ENCODE measurements around the gene GRID2. TPM values are rescaled to one million over a fixed set of nuclear protein-coding genes. Genes with fewer than 3 reads are reported as not detected.

Gene GRID2
- total RNA-seq, 6 experiments from 2014 or later, result not detected

- Histone ChIP-seq H3K9me3 (no peaks in the 10 kb centered on the region), H3K4me1 (no peaks in the 10 kb centered on the region), H3K27me3 (no peaks in the 10 kb centered on the region), H3K36me3 (no peaks in the 10 kb centered on the region), H3K4me3 (no peak overlapping the region), H3K27ac (no peak overlapping the region)
- intact Hi-C loops (cut with DNase I), result no loop called here
- 56% methylated on average over 6 of the region's 6 CpGs for WGBS (ENCODE audit: insufficient coverage, low coverage, low lambda C conversion rate, missing lambda C conversion rate)
- TF ChIP-seq, protein P1, sequence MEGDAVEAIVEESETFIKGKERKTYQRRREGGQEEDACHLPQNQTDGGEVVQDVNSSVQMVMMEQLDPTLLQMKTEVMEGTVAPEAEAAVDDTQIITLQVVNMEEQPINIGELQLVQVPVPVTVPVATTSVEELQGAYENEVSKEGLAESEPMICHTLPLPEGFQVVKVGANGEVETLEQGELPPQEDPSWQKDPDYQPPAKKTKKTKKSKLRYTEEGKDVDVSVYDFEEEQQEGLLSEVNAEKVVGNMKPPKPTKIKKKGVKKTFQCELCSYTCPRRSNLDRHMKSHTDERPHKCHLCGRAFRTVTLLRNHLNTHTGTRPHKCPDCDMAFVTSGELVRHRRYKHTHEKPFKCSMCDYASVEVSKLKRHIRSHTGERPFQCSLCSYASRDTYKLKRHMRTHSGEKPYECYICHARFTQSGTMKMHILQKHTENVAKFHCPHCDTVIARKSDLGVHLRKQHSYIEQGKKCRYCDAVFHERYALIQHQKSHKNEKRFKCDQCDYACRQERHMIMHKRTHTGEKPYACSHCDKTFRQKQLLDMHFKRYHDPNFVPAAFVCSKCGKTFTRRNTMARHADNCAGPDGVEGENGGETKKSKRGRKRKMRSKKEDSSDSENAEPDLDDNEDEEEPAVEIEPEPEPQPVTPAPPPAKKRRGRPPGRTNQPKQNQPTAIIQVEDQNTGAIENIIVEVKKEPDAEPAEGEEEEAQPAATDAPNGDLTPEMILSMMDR (IDR thresholded peaks at IDR 0.05), result no peak
- no peak for DNase-seq
- ATAC-seq, result no peak
Measured at GRCh38 chr4:93370256-93370655, 1066.5 kb downstream of the GRID2 start.

DNA sequence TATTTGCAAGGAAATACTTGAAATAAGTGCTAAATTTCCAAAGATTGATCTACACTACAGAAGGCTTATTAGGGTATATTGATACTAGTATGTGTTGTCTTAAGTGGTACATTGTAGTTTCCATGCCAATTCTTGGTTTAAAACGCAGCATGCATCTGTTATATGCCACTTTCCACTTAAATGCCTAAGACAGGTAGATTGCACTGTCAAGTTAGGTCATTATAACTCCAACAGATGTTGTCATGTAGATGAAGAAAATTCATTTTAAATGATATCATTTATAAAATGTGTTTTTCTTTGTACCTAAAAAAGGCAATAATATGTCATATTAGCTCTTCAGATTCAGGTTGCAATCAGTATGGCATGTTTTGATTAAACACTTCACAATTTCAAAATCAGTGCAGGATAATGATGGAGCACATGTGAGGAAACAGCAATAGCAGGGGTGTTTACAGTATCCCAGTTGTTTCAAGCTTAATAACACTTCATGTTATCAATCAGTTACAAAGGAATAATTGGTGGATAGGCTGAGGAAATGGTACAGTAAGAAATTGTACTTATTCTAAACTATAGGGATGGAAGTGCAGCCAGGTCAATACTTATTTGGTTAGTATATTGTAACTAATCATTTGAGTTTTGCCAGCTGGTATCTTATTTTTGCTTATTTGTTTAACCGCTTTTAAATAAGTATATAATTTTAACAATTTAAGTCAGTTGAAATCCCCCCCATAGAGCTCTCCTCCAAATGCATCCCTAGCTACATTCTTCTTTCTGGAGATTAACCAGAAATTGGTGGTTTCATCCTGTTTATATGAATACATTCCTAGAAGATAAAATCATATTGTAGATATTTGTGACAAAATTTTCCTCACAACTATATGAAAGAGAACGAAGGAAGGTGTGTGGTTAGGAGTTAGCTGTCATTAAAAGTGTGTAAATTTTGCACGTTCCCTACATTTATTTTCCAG lies 1070.4 kb downstream of the GRID2 start:
- intact Hi-C loops (cut with DNase I), result no loop called here
- Histone ChIP-seq H3K9me3 (no peaks in the 10 kb centered on the region), H3K27ac (no peak overlapping the region), H3K27me3 (no peaks in the 10 kb centered on the region), H3K36me3 (no peaks in the 10 kb centered on the region), H3K4me1 (no peaks in the 10 kb centered on the region), H3K4me3 (no peak overlapping the region)
- WGBS (ENCODE audit: insufficient coverage, low coverage, low lambda C conversion rate, missing lambda C conversion rate), result 52% methylated on average over 4 of the region's 4 CpGs
- TF ChIP-seq, protein P1 (IDR thresholded peaks at IDR 0.05), result no peak
- TF ChIP-seq POLR2A (IDR thresholded peaks at IDR 0.05), result no peak
- DNase-seq (no peak), ATAC-seq (no peak)

GRCh38 chr4:93384241-93384640 lies 1080.5 kb downstream of the GRID2 start:
- H3K4me3 ChIP-seq, result no peak overlapping the region
- H3K27me3 ChIP-seq, result no peaks in the 10 kb centered on the region
- H3K9me3 ChIP-seq, result no peaks in the 10 kb centered on the region
- H3K36me3 ChIP-seq, result no peaks in the 10 kb centered on the region
- TF ChIP-seq, protein P1 (IDR thresholded peaks at IDR 0.05), result no peak
- TF ChIP-seq POLR2A (IDR thresholded peaks at IDR 0.05), result no peak
- intact Hi-C loops (cut with DNase I), result no loop called here
- no peak overlapping the region for H3K27ac ChIP-seq
- no peak for ATAC-seq
- H3K4me1 ChIP-seq, result no peaks in the 10 kb centered on the region
- WGBS (ENCODE audit: insufficient coverage, low coverage, low lambda C conversion rate, missing lambda C conversion rate), result 43% methylated on average over 1 of the region's 2 CpGs
- no peak for DNase-seq

DNA sequence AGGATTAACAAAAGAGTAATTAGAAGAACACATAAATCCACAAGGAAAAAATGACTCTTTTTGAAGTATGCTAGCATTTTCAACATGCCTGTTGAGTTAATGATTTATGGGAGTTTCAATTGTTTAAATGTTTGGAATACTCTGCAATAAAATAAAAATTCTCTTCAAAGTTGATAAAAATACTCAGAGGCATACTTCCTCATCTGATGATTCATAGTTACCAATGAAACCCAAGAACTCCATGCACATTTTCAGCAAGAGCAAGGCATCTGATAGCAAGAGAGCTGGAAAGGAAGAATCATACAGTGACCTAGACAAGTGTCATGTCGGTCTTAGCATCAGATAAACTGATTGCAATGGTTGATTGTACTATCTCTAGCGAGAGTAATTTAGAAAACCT lies 1081.1 kb downstream of the GRID2 start:
- intact Hi-C loops (cut with DNase I), result no loop called here
- 28% methylated on average over 2 of the region's 2 CpGs for WGBS (ENCODE audit: insufficient coverage, low coverage, low lambda C conversion rate, missing lambda C conversion rate)

More for the DNA sequence above, 1081.1 kb downstream of the GRID2 start:
- TF ChIP-seq POLR2A (IDR thresholded peaks at IDR 0.05), result no peak
- TF ChIP-seq, protein P1 (IDR thresholded peaks at IDR 0.05), result no peak
- no peaks in the 10 kb centered on the region for H3K36me3 ChIP-seq
- no peaks in the 10 kb centered on the region for H3K27me3 ChIP-seq
- no peaks in the 10 kb centered on the region for H3K4me1 ChIP-seq
- no peak for DNase-seq
- H3K4me3 ChIP-seq, result no peak overlapping the region
- no peak for ATAC-seq
- no peak overlapping the region for H3K27ac ChIP-seq
- no peaks in the 10 kb centered on the region for H3K9me3 ChIP-seq
